ENCODE data around the gene NSF. TPM values are rescaled to one million over a fixed set of nuclear protein-coding genes. Genes with fewer than 3 reads are reported as not detected.
A peak's percentile ranks its signal among the peaks of the same experiment; 100 is the strongest.
"Not testable (repeated sequence)": the region's sequence is repeated elsewhere in the genome, so short reads cannot be mapped to it uniquely, and the experiment has no call there.

Gene NSF
- total RNA-seq, 1 donor from 2014 or later: 36.6 TPM

DNA sequence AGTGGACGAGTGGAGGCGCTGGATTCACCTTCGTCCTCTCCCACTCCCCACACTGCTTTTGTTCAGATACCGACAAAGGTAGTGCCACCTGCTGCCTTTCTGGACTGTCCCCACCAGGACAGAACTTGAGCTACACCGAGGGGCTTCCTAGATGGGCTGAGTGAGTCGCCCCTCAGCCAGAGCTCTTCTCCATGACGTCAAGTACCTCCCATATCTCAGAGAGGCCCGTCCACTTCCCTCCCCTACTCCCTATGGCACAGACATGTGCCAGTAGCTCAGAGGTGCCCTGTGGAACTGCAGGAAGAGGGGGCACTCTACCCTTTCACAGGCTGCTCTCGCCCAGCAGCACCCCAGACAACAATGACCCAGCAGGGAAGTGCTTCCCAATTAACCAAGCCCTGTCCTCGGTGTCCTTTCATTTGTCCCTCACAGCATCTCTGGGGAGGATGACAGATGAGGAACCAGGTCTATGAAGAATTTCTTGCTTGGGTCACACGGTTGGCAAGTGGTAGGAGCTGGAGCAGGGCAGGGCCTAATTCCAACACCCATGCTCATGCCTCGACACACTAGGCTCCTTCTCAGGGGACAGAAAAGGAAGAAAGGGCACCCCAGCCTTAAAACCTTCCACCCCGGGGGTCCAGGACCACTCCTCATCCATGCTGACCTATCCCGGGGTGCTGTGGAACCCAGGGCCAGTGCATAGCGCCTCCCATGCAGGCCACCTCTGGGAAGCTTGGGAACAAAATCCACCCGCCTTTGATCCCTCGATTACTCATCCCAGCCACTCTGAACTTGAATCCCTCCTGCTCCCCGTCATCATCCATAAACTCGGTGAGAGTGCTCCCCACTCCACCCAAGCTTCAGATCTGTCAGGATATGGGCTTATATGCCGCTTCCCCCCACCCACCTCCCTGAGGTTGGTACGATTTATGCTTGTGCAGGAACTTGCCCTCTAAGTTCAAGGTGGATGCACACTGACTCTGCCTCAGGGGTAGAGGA lies 176.3 kb downstream of the NSF start:
- TF ChIP-seq, protein P1, sequence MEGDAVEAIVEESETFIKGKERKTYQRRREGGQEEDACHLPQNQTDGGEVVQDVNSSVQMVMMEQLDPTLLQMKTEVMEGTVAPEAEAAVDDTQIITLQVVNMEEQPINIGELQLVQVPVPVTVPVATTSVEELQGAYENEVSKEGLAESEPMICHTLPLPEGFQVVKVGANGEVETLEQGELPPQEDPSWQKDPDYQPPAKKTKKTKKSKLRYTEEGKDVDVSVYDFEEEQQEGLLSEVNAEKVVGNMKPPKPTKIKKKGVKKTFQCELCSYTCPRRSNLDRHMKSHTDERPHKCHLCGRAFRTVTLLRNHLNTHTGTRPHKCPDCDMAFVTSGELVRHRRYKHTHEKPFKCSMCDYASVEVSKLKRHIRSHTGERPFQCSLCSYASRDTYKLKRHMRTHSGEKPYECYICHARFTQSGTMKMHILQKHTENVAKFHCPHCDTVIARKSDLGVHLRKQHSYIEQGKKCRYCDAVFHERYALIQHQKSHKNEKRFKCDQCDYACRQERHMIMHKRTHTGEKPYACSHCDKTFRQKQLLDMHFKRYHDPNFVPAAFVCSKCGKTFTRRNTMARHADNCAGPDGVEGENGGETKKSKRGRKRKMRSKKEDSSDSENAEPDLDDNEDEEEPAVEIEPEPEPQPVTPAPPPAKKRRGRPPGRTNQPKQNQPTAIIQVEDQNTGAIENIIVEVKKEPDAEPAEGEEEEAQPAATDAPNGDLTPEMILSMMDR (IDR thresholded peaks at IDR 0.05; ENCODE audit: unreplicated experiment): no peak
- Mint-ChIP-seq H3K9me3 (ENCODE audit: unreplicated experiment) (no peaks in the 10 kb centered on the region), H3K4me1 (ENCODE audit: unreplicated experiment) (peaks cover 26% of the 10 kb centered on the region), H3K27ac (ENCODE audit: unreplicated experiment) (peak overlapping the region; percentile 24), H3K36me3 (ENCODE audit: low read depth, unreplicated experiment) (peaks cover 24% of the 10 kb centered on the region), H3K27me3 (ENCODE audit: unreplicated experiment) (peaks cover 9% of the 10 kb centered on the region), H3K4me3 (ENCODE audit: unreplicated experiment) (no peak overlapping the region)
- DNase-seq (ENCODE audit: low spot score): no peak

DNA sequence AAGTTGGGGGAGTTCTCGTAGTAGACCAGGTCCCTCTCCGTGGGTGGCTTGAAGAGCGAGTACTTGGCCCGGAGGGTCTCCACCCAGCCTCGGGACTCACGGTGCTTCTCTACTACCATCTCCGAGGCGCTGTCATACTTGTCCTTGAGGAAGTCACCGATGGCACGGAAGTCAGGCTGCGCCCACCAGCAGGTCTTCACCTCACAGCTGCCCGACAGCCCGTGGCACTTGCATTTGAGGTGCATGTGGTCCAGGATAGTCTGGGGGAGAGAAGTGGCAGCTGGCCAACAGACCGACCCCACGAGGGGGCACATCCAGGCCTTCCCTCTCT lies 178.0 kb downstream of the NSF start:
- DNase-seq (ENCODE audit: low spot score): no peak
- no peak overlapping the region for H3K27ac Mint-ChIP-seq (ENCODE audit: unreplicated experiment)
- peaks cover 23% of the 10 kb centered on the region for H3K4me1 Mint-ChIP-seq (ENCODE audit: unreplicated experiment)
- H3K27me3 Mint-ChIP-seq (ENCODE audit: unreplicated experiment): peaks cover 9% of the 10 kb centered on the region
- no peaks in the 10 kb centered on the region for H3K9me3 Mint-ChIP-seq (ENCODE audit: unreplicated experiment)
- TF ChIP-seq, protein P1 (IDR thresholded peaks at IDR 0.05; ENCODE audit: unreplicated experiment): no peak
- no peak overlapping the region for H3K4me3 Mint-ChIP-seq (ENCODE audit: unreplicated experiment)
- H3K36me3 Mint-ChIP-seq (ENCODE audit: low read depth, unreplicated experiment): peaks cover 12% of the 10 kb centered on the region

DNA sequence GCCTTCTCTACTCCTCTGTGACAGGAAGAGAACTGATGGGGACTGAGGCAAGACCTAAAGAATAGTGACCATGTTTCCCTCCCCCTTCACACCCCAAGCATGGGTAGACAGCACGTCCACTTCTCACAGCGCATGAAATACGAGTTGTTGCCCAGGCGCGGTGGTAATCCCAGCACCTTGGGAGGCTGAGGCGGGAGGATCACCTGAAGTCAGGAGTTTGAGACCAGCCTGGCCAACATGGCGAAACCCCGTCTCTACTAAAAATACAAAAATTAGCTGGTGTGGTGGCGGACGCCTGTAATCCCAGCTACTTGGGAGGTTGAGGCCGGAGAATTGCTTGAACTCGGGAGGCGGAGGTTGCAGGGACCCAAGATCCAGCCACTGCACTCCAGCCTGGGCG lies 178.4 kb downstream of the NSF start:
- not testable (repeated sequence) for H3K27me3 Mint-ChIP-seq (ENCODE audit: unreplicated experiment); DNase-seq (ENCODE audit: low spot score); H3K4me3 Mint-ChIP-seq (ENCODE audit: unreplicated experiment); H3K9me3 Mint-ChIP-seq (ENCODE audit: unreplicated experiment); H3K27ac Mint-ChIP-seq (ENCODE audit: unreplicated experiment)
- Mint-ChIP-seq H3K36me3 (ENCODE audit: low read depth, unreplicated experiment) (peaks cover 12% of the 10 kb centered on the region), H3K4me1 (ENCODE audit: unreplicated experiment) (peaks cover 21% of the 10 kb centered on the region)

DNA sequence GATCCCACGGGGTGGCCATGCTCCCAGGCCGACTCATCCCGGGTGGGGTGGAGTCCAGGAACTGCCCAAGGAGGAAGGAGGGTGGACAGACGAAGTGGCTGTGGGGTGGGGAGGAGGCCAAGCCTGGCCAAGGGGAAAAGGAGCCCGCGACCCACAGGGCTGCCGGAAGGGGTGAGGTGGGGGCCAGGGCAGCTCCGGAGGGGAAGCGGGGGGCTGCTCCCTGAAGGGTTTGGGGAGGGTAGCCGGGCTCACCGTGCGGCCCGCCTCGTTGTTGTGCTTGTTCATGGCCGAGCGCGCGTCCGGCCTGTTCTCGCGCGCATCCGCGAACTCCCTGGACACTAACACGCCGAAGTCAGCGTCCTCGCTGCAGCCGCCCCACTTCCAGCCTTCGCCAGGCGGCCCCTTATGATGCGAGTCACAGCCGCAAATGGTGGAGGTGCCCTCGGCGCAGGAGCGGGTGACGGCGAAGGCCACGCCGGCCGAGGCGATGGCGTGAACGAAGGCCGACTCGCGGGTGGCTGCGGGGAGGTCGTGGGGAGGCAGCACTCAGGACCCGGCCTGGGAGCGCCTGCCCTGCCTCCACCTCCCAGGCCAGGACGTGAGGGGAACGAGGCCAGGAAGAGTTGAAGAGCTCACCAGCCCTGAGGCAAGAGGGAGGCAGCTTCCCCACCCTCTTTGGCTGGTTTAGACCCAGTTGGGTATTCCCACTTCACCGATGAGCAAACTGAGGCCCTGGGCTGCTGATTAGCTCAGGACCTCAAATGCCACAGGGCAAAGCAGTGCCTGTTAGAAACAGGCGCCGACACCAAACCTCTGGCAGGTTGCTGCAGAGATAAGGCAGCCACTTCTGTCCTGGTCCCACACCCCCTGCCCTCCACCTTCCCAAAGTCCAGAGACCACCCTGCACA lies 179.3 kb downstream of the NSF start:
- TF ChIP-seq, protein P1 (IDR thresholded peaks at IDR 0.05; ENCODE audit: unreplicated experiment): no peak
- H3K27me3 Mint-ChIP-seq (ENCODE audit: unreplicated experiment): peaks cover 9% of the 10 kb centered on the region
- no peak overlapping the region for H3K27ac Mint-ChIP-seq (ENCODE audit: unreplicated experiment)
- peak overlapping the region; percentile 83 for H3K4me3 Mint-ChIP-seq (ENCODE audit: unreplicated experiment)
- H3K36me3 Mint-ChIP-seq (ENCODE audit: low read depth, unreplicated experiment): peaks cover 12% of the 10 kb centered on the region
- H3K9me3 Mint-ChIP-seq (ENCODE audit: unreplicated experiment): no peaks in the 10 kb centered on the region
- no peak for DNase-seq (ENCODE audit: low spot score)
- H3K4me1 Mint-ChIP-seq (ENCODE audit: unreplicated experiment): peaks cover 16% of the 10 kb centered on the region

DNA sequence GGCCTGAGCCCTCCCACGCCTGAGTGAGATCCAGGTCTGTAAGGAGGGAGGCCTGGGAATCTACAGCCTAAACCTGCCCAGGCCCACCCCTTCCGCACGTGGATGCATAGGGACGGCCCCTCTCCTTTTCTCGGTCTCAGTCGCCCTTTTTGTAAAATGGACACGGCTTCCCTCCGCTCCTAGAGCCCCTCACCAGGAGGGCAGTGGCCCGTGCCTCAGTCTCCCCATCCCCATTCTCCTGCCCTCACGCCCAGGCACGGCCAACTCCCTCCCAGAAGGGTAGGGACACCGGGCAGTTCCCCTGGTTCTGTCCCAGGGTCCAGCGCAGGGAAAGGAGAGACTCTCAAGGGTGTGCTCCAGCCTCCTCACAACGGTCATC lies 180.0 kb downstream of the NSF start:
- Mint-ChIP-seq H3K27ac (ENCODE audit: unreplicated experiment) (no peak overlapping the region), H3K4me1 (ENCODE audit: unreplicated experiment) (peaks cover 12% of the 10 kb centered on the region), H3K36me3 (ENCODE audit: low read depth, unreplicated experiment) (peaks cover 12% of the 10 kb centered on the region), H3K4me3 (ENCODE audit: unreplicated experiment) (peak overlapping the region; percentile 83), H3K9me3 (ENCODE audit: unreplicated experiment) (no peaks in the 10 kb centered on the region), H3K27me3 (ENCODE audit: unreplicated experiment) (peaks cover 9% of the 10 kb centered on the region)
- DNase-seq (ENCODE audit: low spot score): no peak
- TF ChIP-seq, protein P1 (IDR thresholded peaks at IDR 0.05; ENCODE audit: unreplicated experiment): no peak
